Sigmoid colon (tissue), 3 donors: ENCODE measurements around the gene MTCP1.

Source experiments
- POLR2A ChIP-seq, 2 donors: fragments of 450-650 bp; IDR thresholded peaks; one replicate each; pipeline ENCODE4 v1.6.1; 2016; ENCODE audit warnings: antibody characterized with exemption in 2 of 2, mild to moderate bottlenecking in 2 of 2, moderate library complexity in 2 of 2
- TF ChIP-seq, protein P1 (sequence below), 4 experiments: fragments of 450-650 bp in 3 of 4; fragments of 200-600 bp in 1 of 4; IDR thresholded peaks; one replicate each; pipeline ENCODE4 v1.5.1; 2016 to 2019; ENCODE audit warnings: antibody characterized with exemption in 4 of 4, mild to moderate bottlenecking in 3 of 4, moderate library complexity in 2 of 4

DNA sequence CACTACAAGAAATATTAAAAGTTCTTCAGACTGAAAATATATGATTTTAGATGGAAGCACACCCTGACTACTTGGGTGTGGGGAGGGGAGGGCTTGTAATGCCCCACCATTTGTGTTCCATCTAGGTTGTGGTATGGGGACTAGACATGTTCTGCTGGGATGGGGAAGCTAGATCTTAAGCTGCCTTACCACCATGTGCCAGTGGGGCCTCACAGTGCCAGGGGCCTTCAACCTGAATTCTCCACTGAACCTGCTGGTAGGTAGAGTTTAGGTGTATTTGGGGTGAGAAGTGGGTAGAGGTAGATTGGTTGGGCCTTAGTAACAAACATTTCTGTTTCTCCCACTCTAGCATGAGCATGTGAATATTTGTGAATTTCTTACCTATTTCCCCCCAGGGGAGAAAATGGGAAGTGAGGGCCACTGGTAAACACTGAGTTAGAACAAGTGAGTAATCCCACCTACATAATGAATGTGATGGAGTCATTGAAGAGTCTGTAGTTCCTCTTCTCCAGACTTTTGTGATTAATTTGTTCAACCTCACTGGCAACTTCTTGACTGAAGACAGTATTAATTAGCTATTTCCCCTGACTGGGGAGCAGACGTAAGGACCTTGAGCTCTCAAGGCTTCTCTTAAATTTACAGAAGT, 44.4 kb upstream of the MTCP1 start:
- TF ChIP-seq, protein P1, sequence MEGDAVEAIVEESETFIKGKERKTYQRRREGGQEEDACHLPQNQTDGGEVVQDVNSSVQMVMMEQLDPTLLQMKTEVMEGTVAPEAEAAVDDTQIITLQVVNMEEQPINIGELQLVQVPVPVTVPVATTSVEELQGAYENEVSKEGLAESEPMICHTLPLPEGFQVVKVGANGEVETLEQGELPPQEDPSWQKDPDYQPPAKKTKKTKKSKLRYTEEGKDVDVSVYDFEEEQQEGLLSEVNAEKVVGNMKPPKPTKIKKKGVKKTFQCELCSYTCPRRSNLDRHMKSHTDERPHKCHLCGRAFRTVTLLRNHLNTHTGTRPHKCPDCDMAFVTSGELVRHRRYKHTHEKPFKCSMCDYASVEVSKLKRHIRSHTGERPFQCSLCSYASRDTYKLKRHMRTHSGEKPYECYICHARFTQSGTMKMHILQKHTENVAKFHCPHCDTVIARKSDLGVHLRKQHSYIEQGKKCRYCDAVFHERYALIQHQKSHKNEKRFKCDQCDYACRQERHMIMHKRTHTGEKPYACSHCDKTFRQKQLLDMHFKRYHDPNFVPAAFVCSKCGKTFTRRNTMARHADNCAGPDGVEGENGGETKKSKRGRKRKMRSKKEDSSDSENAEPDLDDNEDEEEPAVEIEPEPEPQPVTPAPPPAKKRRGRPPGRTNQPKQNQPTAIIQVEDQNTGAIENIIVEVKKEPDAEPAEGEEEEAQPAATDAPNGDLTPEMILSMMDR (IDR thresholded peaks at IDR 0.05), result no peak
- TF ChIP-seq POLR2A (IDR thresholded peaks at IDR 0.05), result no peak
